HG03439 (cell line): ENCODE data around the gene PLPP4.

Experiments
- ATAC-seq: cut with Tn5 transposase; IDR thresholded peaks from one replicate; pipeline ENCODE4 v1.9.1; 2021; ENCODE audit warnings: mild to moderate bottlenecking, moderate library complexity; ENCODE audit not compliant: unreplicated experiment

Gene PLPP4

GRCh38 chr10:120456626-120457430 is at the start of gene PLPP4:
TSS of gene PLPP4 (plus strand) at chr10:120457227. CDS start at chr10:120457306, 79 bp downstream.
- no peak for ATAC-seq

GRCh38 chr10:120409816-120410215 is 47.2 kb upstream of the PLPP4 start:
- no peak for ATAC-seq

GRCh38 chr10:120414946-120415345 is 42.1 kb upstream of the PLPP4 start:
- no peak for ATAC-seq

- ATAC-seq = no peak
Measured at GRCh38 chr10:120415709-120416330, 41.2 kb upstream of the PLPP4 start.

- no peak for ATAC-seq
Measured at GRCh38 chr10:120420421-120420820, 36.6 kb upstream of the PLPP4 start.

GRCh38 chr10:120421250-120421649 is 35.8 kb upstream of the PLPP4 start:
- ATAC-seq = no peak

GRCh38 chr10:120422457-120422856 is 34.6 kb upstream of the PLPP4 start:
- ATAC-seq = no peak

GRCh38 chr10:120423431-120424197 is 33.4 kb upstream of the PLPP4 start:
- no peak for ATAC-seq

- no peak for ATAC-seq
Measured at GRCh38 chr10:120424198-120424464, 32.9 kb upstream of the PLPP4 start.

GRCh38 chr10:120426306-120426705 is 30.7 kb upstream of the PLPP4 start:
- no peak for ATAC-seq

GRCh38 chr10:120428754-120429153 is 28.3 kb upstream of the PLPP4 start:
- no peak for ATAC-seq

- no peak for ATAC-seq
Measured at GRCh38 chr10:120429395-120429794, 27.6 kb upstream of the PLPP4 start.

GRCh38 chr10:120431251-120431651 is 25.8 kb upstream of the PLPP4 start:
- ATAC-seq = no peak

GRCh38 chr10:120432209-120432608 is 24.8 kb upstream of the PLPP4 start:
- no peak for ATAC-seq

- no peak for ATAC-seq
Measured at GRCh38 chr10:120433141-120433540, 23.9 kb upstream of the PLPP4 start.

GRCh38 chr10:120436439-120437112 is 20.5 kb upstream of the PLPP4 start:
- ATAC-seq = no peak

- no peak for ATAC-seq
Measured at GRCh38 chr10:120437541-120437940, 19.5 kb upstream of the PLPP4 start.

- ATAC-seq = no peak
Measured at GRCh38 chr10:120451968-120452367, 5.1 kb upstream of the PLPP4 start.

- ATAC-seq = no peak
Measured at GRCh38 chr10:120453319-120453718, 3.7 kb upstream of the PLPP4 start.

- no peak for ATAC-seq
Measured at GRCh38 chr10:120453886-120454285, 3.1 kb upstream of the PLPP4 start.

- ATAC-seq = no peak
Measured at GRCh38 chr10:120455004-120455403, 2.0 kb upstream of the PLPP4 start.
